ENCODE measurements around the gene TSSK6.

Gene TSSK6

DNA sequence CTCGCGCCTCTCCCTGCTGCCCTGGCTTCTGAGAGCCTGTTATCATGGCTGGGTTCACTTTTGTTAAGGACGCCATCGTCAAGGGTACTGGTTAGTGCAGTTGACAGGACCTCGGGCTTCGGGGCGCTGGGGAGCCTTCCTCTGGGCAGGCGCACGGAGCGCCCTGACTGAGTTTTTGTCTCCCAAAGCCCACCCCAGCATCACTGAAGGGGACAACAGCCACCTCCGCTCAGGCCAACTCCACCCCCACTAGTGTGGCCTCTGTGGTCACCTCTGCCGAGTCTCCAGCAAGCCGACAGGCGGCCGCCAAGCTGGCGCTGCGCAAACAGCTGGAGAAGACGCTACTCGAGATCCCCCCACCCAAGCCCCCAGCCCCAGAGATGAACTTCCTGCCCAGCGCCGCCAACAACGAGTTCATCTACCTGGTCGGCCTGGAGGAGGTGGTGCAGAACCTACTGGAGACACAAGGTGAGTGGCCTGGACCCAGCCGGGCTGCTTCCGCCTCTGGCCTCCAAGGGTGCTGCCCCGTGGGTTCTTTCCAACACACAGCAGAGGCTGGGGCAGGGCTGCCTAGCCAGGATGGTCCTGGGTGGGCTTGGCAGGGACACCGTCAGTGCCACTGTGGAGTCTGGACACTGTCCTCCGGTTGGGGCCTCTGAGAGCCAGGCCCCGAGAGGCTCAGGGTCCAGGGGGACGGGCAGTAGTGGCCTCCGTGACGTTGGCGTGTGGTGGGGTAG, 16.9 kb downstream of the TSSK6 start:
- Histone ChIP-seq H3K9me3 (ENCODE audit: insufficient read depth, low read length) (no peaks in the 10 kb centered on the region), H3K27me3 (ENCODE audit: low read depth, low read length) (no peaks in the 10 kb centered on the region), H3K36me3 (replicated peaks; ENCODE audit: low read depth, low read length) (peaks cover 61% of the 10 kb centered on the region), H3K79me2 (ENCODE audit: low read length) (peaks cover 8% of the 10 kb centered on the region; the same call in 1 of the 2 replicates), H3K4me3 (ENCODE audit: low read length) (no peak overlapping the region), H4K20me1 (ENCODE audit: insufficient read depth, low read length) (no peaks in the 10 kb centered on the region), H3K4me2 (ENCODE audit: low read length) (no peak overlapping the region), H3K27ac (ENCODE audit: low read length) (no peak overlapping the region), H2AFZ (ENCODE audit: low read depth, low read length) (no peak overlapping the region), H3K9ac (ENCODE audit: low read length) (no peak overlapping the region), H3K4me1 (ENCODE audit: low read length) (no peaks in the 10 kb centered on the region; the same call in 1 of the 2 replicates)
- TF ChIP-seq, protein P1, sequence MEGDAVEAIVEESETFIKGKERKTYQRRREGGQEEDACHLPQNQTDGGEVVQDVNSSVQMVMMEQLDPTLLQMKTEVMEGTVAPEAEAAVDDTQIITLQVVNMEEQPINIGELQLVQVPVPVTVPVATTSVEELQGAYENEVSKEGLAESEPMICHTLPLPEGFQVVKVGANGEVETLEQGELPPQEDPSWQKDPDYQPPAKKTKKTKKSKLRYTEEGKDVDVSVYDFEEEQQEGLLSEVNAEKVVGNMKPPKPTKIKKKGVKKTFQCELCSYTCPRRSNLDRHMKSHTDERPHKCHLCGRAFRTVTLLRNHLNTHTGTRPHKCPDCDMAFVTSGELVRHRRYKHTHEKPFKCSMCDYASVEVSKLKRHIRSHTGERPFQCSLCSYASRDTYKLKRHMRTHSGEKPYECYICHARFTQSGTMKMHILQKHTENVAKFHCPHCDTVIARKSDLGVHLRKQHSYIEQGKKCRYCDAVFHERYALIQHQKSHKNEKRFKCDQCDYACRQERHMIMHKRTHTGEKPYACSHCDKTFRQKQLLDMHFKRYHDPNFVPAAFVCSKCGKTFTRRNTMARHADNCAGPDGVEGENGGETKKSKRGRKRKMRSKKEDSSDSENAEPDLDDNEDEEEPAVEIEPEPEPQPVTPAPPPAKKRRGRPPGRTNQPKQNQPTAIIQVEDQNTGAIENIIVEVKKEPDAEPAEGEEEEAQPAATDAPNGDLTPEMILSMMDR (IDR thresholded peaks at IDR 0.05; ENCODE audit: low read depth, low read length): no peak
- TF ChIP-seq EZH2phosphoT487 (IDR thresholded peaks at IDR 0.05; ENCODE audit: low read depth): no peak

DNA sequence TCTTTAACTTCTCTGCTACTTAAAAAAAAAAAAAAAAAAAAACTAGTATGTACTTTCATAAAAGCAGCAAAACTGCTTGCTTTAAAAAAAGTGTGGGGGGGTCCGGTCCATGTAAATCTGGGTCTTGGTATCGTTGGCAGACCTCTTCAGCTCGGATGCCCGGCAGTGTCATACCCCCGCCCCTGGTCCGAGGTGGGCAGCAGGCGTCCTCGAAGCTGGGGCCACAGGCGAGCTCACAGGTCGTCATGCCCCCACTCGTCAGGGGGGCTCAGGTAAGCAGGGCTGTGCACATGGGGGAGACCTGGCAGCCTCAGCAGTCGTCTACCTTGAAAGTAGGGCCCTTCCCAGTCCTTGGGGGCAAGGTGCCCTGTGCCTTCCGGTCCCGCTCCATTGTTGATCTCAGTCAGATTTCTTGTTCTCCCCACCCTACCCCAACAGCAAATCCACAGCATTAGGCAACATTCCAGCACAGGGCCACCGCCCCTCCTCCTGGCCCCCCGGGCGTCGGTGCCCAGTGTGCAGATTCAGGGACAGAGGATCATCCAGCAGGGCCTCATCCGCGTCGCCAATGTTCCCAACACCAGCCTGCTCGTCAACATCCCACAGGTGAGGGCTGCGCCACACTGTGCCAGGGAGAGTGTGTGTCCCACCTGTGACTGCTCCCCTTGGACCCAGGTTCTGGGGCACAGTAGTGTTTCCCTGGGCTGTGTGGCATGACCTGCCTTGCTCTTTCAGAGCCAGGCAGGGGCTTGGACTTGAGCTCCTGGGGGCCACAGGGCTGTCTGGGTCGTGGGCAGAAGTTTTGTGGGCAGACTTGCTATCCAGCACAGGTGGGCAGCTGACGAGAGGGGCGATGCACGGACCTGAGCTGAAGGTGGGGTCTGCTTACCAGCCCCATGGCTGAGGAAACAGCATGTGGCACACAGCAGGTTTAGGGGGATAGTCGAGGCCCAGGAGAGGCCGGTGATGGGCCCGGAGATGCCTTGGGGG, 19.4 kb downstream of the TSSK6 start:
- H3K9ac ChIP-seq (ENCODE audit: low read length): no peak overlapping the region
- no peak for TF ChIP-seq EZH2phosphoT487 (IDR thresholded peaks at IDR 0.05; ENCODE audit: low read depth)
- TF ChIP-seq, protein P1 (IDR thresholded peaks at IDR 0.05; ENCODE audit: low read depth, low read length): no peak

DNA sequence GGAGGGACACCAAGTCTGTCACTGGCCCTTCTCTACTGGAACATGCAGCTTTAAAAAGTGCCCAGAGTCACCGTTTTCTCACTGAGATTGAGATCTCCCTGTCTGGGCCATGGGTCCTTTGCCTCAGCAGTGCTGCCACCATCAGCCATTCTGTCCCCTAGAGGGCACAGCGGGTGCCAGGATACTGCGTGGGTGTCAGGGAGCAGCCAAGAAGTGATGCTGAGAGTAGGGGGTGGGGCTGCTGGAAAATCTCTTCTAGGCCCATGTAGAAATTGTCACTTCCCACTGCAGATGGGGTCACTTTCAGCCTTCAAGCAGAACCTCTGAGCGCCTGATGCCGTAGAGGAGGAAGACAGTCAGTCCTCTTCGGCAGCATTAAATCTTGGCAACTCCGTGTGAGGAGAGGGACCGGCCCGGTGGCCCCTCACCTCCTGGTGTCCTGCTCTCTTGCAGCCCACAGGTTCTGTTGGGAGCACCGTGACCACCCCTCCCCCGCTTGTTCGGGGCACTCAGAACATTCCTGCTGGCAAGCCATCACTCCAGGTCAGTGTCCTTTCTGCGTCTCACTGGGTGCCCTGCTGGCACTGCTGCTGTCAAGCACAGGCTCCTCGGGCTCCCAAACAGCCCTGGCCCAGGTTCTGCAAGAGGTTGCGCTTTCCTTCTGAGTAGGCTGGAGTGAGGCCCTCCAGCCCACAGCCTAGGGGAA, 21.4 kb downstream of the TSSK6 start:
- H3K36me3 ChIP-seq (replicated peaks; ENCODE audit: low read depth, low read length): peaks cover 45% of the 10 kb centered on the region
- no peak overlapping the region for H3K4me2 ChIP-seq (ENCODE audit: low read length)
- H3K4me1 ChIP-seq (ENCODE audit: low read length): peaks cover 7% of the 10 kb centered on the region
- no peaks in the 10 kb centered on the region for H3K9me3 ChIP-seq (ENCODE audit: insufficient read depth, low read length)
- no peak overlapping the region for H2AFZ ChIP-seq (ENCODE audit: low read depth, low read length)
- no peak overlapping the region for H3K9ac ChIP-seq (ENCODE audit: low read length)
- H3K79me2 ChIP-seq (ENCODE audit: low read length): peaks cover 33% of the 10 kb centered on the region
- H3K4me3 ChIP-seq (ENCODE audit: low read length): no peak overlapping the region
- H3K27me3 ChIP-seq (ENCODE audit: low read depth, low read length): no peaks in the 10 kb centered on the region
- TF ChIP-seq EZH2phosphoT487 (IDR thresholded peaks at IDR 0.05; ENCODE audit: low read depth): no peak
- TF ChIP-seq, protein P1 (IDR thresholded peaks at IDR 0.05; ENCODE audit: low read depth, low read length): no peak; the same call in 1 of the 2 replicates
- H3K27ac ChIP-seq (ENCODE audit: low read length): no peak overlapping the region
- 0 out of 2 replicates have a peak, but pooled peaks cover 3% of the 10 kb centered on the region for H4K20me1 ChIP-seq (ENCODE audit: insufficient read depth, low read length)

More for the DNA sequence above, 19.4 kb downstream of the TSSK6 start:
- Histone ChIP-seq H3K4me3 (ENCODE audit: low read length) (no peak overlapping the region), H4K20me1 (ENCODE audit: insufficient read depth, low read length) (no peaks in the 10 kb centered on the region), H3K79me2 (ENCODE audit: low read length) (peaks cover 21% of the 10 kb centered on the region), H3K4me1 (ENCODE audit: low read length) (no peaks in the 10 kb centered on the region; the same call in 1 of the 2 replicates), H3K4me2 (ENCODE audit: low read length) (no peak overlapping the region), H3K36me3 (replicated peaks; ENCODE audit: low read depth, low read length) (peaks cover 54% of the 10 kb centered on the region), H3K27me3 (ENCODE audit: low read depth, low read length) (no peaks in the 10 kb centered on the region), H3K9me3 (ENCODE audit: insufficient read depth, low read length) (no peaks in the 10 kb centered on the region), H3K27ac (ENCODE audit: low read length) (no peak overlapping the region), H2AFZ (ENCODE audit: low read depth, low read length) (no peak overlapping the region)
